SU-DHL-6 (cell line): ENCODE results near the gene KCNK15.

Experiments used
- H2AFZ ChIP-seq: fragments of 200-600 bp; sonication (generic); 2 replicates; pipeline ENCODE4 v1.6.1; 2014; ENCODE audit warnings: low read depth, mild to moderate bottlenecking, moderate library complexity, mixed read lengths, antibody characterized with exemption, low read length; ENCODE audit not compliant: severe bottlenecking
- H3F3A ChIP-seq: fragments of 200-600 bp; shearing (Covaris generic); 2 replicates; pipeline ENCODE4 v1.6.0; 2016; ENCODE audit warnings: antibody characterized with exemption, mild to moderate bottlenecking; ENCODE audit not compliant: insufficient read depth
- H3K27ac ChIP-seq: fragments of 200-600 bp; sonication (generic); 2 replicates; pipeline ENCODE4 v1.5.1; 2016; ENCODE audit warnings: low read depth, mild to moderate bottlenecking, low read length, moderate library complexity, mixed read lengths
- H3K27me3 ChIP-seq: fragments of 200-600 bp; sonication (generic), shearing (Covaris generic); 2 replicates; pipeline ENCODE4 v1.6.0; 2014; ENCODE audit warnings: mild to moderate bottlenecking, low read length
- H3K36me3 ChIP-seq: fragments of 200-600 bp; sonication (generic); 2 replicates; pipeline ENCODE4 v1.6.1; 2014; ENCODE audit warnings: mild to moderate bottlenecking, low read length, mixed read lengths
- H3K4me2 ChIP-seq: fragments of 300-600, 200-600 bp; shearing (Covaris generic), sonication (generic); 2 replicates; pipeline ENCODE4 v1.6.0; 2014; ENCODE audit warnings: low read length, low read depth, mild to moderate bottlenecking; ENCODE audit not compliant: poor library complexity, severe bottlenecking
- H3K4me3 ChIP-seq: fragments of 200-600 bp; sonication (generic); 2 replicates; pipeline ENCODE4 v1.5.1; 2014; ENCODE audit warnings: antibody characterized with exemption, low read length, mild to moderate bottlenecking, mixed read lengths; ENCODE audit not compliant: insufficient read depth, poor library complexity, severe bottlenecking
- H3K79me2 ChIP-seq: fragments of 200-600 bp; sonication (generic); 2 replicates; pipeline ENCODE4 v1.6.1; 2014; ENCODE audit warnings: mild to moderate bottlenecking, low read length, moderate library complexity; ENCODE audit not compliant: insufficient read depth
- H3K9ac ChIP-seq: fragments of 200-600 bp; sonication (generic); 2 replicates; pipeline ENCODE4 v1.7.0; 2014; ENCODE audit warnings: mild to moderate bottlenecking, low read length
- H3K9me2 ChIP-seq: fragments of 200-600 bp; sonication (generic); replicated peaks from 2 replicates; pipeline ENCODE4 v1.6.1; 2014; ENCODE audit warnings: low read length; ENCODE audit not compliant: insufficient read depth
- H3K9me3 ChIP-seq: fragments of 200-600 bp; sonication (generic); 2 replicates; pipeline ENCODE4 v1.6.1; 2014; ENCODE audit warnings: low read length, mixed read lengths; ENCODE audit not compliant: insufficient read depth
- H4K20me1 ChIP-seq: fragments of 200-600 bp; sonication (generic); 2 replicates; pipeline ENCODE4 v1.6.1; 2014; ENCODE audit warnings: low read depth, mild to moderate bottlenecking, antibody characterized with exemption, low read length, moderate library complexity, mixed read lengths
- CTCF ChIP-seq: fragments of 200-600 bp; sonication (generic); IDR thresholded peaks from one replicate; pipeline ENCODE4 v1.5.1; 2017; ENCODE audit warnings: antibody characterized with exemption, mild to moderate bottlenecking, low read length, moderate library complexity; ENCODE audit not compliant: insufficient read depth, poor library complexity, severe bottlenecking
- EZH2phosphoT487 ChIP-seq: fragments of 200-600 bp; sonication (generic), shearing (Covaris generic); conservative IDR thresholded peaks from 2 replicates; pipeline ENCODE4 v1.6.1; 2018; ENCODE audit warnings: mild to moderate bottlenecking, antibody characterized with exemption, low read length, moderate library complexity, mixed read lengths

KCNK15 gene

GRCh38 chr20:44738813-44739477 lies 6.7 kb upstream of the KCNK15 start:
- H3K9ac ChIP-seq = no peak overlapping the region
- peak overlapping the region; percentile 64 for H2AFZ ChIP-seq
- H3K79me2 ChIP-seq = no peaks in the 10 kb centered on the region
- H3K9me2 ChIP-seq = no peaks in the 10 kb centered on the region
- H3K4me2 ChIP-seq = peak overlapping the region; percentile 73
- no peaks in the 10 kb centered on the region for H3K36me3 ChIP-seq
- no peaks in the 10 kb centered on the region for H3F3A ChIP-seq
- no peak overlapping the region for H3K27ac ChIP-seq
- no peaks in the 10 kb centered on the region for H3K27me3 ChIP-seq
- H3K4me3 ChIP-seq = peak overlapping the region; percentile 38
- H4K20me1 ChIP-seq = no peaks in the 10 kb centered on the region
- TF ChIP-seq CTCF (no peak), EZH2phosphoT487 (no peak)
- H3K9me3 ChIP-seq = no peaks in the 10 kb centered on the region; the same call in 1 of the 2 replicates

- Histone ChIP-seq H3K4me3 (no peak overlapping the region), H2AFZ (no peak overlapping the region), H4K20me1 (no peaks in the 10 kb centered on the region), H3K4me2 (no peak overlapping the region), H3K9me2 (no peaks in the 10 kb centered on the region), H3K36me3 (no peaks in the 10 kb centered on the region), H3K27me3 (no peaks in the 10 kb centered on the region), H3K79me2 (no peaks in the 10 kb centered on the region), H3K9ac (no peak overlapping the region), H3K9me3 (no peaks in the 10 kb centered on the region; the same call in 1 of the 2 replicates), H3K27ac (no peak overlapping the region), H3F3A (no peaks in the 10 kb centered on the region)
- TF ChIP-seq EZH2phosphoT487 (no peak), CTCF (no peak)
Measured at GRCh38 chr20:44739942-44740341, 5.7 kb upstream of the KCNK15 start.

- H3K9me3 ChIP-seq = no peaks in the 10 kb centered on the region
- no peaks in the 10 kb centered on the region for H3K9me2 ChIP-seq
- H4K20me1 ChIP-seq = no peaks in the 10 kb centered on the region
- H3K36me3 ChIP-seq = no peaks in the 10 kb centered on the region
- no peak overlapping the region for H3K27ac ChIP-seq
- H3K4me2 ChIP-seq = no peak overlapping the region
- H3K79me2 ChIP-seq = no peaks in the 10 kb centered on the region
- no peaks in the 10 kb centered on the region for H3K27me3 ChIP-seq
- no peak overlapping the region for H2AFZ ChIP-seq
- no peak overlapping the region for H3K4me3 ChIP-seq
- TF ChIP-seq CTCF (no peak), EZH2phosphoT487 (no peak)
- no peaks in the 10 kb centered on the region for H3F3A ChIP-seq
- H3K9ac ChIP-seq = no peak overlapping the region
Measured at GRCh38 chr20:44742304-44743079, 3.2 kb upstream of the KCNK15 start.
